GM12875 (cell line): ENCODE results near the gene TOMM34.

Experiments
- H3K4me3 ChIP-seq: one replicate; pipeline ENCODE4 v1.5.1; 2011; ENCODE audit warnings: low read depth, low read length, control low read depth
- TF ChIP-seq, protein P1 (sequence below): IDR thresholded peaks from 2 replicates; pipeline ENCODE4 v1.5.1; 2011; ENCODE audit warnings: low read depth, mild to moderate bottlenecking, control low read depth, inconsistent platforms, low read length, moderate library complexity, borderline replicate concordance; ENCODE audit not compliant: insufficient read depth

The TOMM34 gene

DNA sequence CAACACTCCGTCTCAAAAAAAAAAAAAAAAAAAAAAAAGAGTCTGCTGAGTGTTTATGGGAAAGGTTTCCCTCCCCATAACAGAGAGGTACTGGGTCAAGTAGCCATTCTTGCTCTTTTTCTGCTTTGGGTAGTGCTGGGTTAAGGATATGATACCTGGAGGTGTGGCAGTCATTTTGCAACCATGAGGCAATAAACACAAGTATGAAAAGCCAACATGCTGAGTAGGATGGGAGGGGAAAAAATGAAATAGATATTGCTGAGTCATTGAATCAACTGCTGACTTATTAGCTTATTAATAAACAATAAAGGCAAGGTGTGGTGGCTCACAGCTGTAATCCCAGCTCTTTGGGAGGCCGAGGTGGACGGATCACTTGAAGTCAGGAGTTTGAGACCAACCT is 2.3 kb upstream of the TOMM34 start:
- H3K4me3 ChIP-seq, result no peak overlapping the region
- TF ChIP-seq, protein P1, sequence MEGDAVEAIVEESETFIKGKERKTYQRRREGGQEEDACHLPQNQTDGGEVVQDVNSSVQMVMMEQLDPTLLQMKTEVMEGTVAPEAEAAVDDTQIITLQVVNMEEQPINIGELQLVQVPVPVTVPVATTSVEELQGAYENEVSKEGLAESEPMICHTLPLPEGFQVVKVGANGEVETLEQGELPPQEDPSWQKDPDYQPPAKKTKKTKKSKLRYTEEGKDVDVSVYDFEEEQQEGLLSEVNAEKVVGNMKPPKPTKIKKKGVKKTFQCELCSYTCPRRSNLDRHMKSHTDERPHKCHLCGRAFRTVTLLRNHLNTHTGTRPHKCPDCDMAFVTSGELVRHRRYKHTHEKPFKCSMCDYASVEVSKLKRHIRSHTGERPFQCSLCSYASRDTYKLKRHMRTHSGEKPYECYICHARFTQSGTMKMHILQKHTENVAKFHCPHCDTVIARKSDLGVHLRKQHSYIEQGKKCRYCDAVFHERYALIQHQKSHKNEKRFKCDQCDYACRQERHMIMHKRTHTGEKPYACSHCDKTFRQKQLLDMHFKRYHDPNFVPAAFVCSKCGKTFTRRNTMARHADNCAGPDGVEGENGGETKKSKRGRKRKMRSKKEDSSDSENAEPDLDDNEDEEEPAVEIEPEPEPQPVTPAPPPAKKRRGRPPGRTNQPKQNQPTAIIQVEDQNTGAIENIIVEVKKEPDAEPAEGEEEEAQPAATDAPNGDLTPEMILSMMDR, result no peak

DNA sequence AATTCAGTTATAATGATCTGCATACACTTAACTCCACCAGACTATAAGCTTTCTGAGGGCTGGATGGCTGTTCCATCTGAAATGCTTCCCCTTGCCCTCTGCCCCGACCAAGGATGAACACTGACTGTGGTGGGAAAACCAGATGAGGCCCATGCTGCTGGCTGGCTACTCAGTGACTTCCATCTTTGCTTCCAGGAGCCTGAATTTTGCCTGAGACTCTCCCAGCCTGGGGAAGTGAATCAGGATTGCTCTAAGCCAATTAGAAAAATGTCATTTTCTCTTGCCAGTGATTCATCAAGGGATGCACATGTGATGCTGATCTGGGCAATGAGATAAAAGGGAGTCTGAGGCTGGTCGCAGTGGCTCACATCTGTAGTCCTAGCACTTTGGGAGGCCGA is 1.7 kb upstream of the TOMM34 start:
- TF ChIP-seq, protein P1, result no peak
- H3K4me3 ChIP-seq, result no peak overlapping the region

DNA sequence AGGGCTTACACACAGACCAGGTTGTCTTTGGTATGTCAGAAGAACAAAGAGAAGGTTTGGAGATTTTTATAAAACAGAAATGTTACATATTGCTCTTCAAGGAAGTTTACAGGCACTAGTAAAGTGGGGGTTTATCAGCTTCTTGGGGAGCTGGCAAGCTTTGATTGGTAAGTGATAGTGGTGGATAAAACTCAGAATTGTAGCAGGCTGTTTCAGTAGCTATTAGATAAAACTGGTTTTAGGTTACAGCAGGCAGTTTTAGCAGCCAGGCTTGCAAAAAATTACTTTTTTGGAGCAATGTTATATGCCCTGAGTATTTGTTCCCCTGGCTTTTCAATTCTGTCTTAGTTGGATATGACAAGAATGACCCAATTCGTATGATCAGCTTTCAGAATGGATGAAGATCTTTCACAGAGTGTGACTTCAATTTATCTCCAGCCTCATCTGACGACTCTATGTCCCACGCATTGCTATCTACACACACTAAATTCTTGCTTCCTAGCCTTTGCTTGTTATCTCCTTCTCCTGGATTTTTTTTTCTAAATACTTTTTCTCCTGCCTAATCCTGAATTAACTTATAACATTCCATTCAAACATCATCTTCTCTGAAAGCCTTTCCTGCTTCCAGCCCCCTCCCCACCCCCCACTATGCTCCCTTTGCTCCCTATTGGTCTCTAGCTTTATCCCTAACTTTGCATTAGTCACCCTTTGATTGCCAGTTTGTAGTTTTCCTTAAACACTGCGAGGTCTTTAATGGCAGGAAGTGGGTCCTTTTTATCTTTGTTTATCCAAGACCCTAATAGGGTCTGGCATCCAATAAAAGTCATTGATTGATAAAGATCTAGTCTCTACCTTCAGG is 1.0 kb upstream of the TOMM34 start:
- TF ChIP-seq, protein P1, result no peak
- no peak overlapping the region for H3K4me3 ChIP-seq

DNA sequence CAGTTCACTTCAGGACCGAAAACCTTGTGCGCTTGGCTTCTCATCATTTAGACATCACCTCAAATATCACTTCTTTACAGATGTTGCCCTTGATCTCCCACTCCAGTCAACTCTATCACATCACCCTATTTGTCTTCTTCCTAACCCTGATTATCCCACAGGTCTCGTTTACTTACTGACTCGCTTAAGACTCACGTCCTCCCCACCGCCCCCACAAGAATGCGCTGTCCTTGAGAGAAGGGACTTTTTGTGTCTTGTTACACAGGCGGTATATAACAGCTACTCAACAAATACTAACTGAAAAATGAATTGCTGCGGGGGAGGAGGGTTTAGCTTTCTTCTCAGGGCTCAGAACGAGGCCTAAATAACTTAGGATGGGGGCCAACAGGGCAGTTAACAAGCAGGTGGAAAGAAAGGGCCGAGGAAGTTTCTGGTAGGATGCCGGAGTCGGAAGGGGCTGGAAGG is 527 bp downstream of the TOMM34 start:
- TF ChIP-seq, protein P1, result no peak
- peak overlapping the region; percentile 75 for H3K4me3 ChIP-seq

DNA sequence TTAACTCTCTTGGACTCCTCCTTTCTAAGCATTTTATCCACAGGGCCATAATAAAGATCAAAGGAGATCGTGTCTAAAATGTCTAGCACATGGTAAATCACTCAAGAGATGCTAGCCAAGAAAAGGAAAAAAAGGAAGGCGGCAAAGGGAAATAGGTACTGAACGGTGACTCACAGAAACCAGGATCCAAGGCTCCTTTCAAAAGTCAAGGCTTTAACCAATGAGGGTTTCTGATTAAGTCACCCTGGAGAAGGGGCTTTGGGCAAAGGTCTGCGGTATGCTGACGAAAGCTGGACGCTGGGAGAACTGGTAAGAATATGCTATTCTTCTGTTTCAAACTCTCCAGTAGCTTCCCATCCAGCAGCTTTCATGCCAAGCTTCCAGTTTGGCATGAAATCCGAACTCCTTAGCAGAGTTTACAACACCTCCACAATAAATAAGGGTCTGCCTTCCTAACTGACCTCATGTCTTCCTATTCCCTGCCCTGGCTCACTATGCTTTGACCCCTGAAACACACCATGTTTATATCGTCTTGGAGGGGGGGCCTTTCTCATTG is 1.0 kb downstream of the TOMM34 start:
- TF ChIP-seq, protein P1, result no peak

DNA sequence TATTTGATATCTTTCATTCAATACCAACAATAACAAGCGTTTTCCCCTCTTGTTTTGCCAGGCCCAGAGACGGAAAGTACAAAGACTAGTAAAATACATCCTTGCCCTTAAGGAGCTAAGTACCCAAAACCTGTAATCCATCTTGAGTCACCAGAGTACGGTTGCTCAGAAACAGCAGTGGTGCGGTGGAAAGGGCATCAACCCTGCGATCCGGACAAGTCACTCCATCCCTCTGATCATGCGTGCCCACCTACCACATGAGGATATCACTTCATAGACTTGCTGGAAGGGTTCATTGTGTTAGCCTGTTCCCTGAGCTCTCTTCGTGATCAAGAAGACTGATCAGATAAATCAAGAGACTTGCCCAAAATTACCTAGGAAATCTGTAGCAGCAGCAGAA is 1.9 kb downstream of the TOMM34 start:
- TF ChIP-seq, protein P1, result no peak
- no peak overlapping the region for H3K4me3 ChIP-seq

More for the DNA sequence above, 1.0 kb downstream of the TOMM34 start:
- peak overlapping the region; percentile 75 for H3K4me3 ChIP-seq

DNA sequence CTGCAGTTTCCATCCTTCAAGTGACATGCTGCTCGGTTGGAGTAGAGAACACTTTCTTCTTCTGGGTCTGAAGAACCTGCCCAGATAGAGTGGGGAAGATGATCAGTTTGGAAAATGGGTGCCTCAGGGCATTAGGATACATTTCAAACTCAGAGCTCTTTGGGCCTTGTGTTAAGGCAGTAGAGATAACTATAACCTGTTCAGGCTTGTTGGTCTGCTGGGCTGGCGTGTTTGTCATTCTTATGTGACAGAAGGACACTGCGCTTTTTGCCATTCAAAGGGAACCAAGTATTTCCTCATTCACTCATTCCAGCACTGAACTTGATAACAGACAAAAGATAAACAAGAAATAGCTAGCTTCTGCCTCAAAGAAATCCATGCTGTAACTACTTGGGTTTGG is 3.8 kb downstream of the TOMM34 start:
- TF ChIP-seq, protein P1, result no peak
- no peak overlapping the region for H3K4me3 ChIP-seq
